Neural progenitor cell (in vitro differentiated cells): ENCODE measurements around the gene NXN. TPM values are rescaled to one million over a fixed set of nuclear protein-coding genes. Genes with fewer than 3 reads are reported as not detected.
A peak's percentile ranks its signal among the peaks of the same experiment; 100 is the strongest.
"Not testable (repeated sequence)": the region's sequence is repeated elsewhere in the genome, so short reads cannot be mapped to it uniquely, and the experiment has no call there.

Experiments
- DNase-seq: peaks from one replicate; pipeline ENCODE4 v3.0.0-alpha.2; 2016; ENCODE audit warnings: low spot score
- H2AFZ ChIP-seq: fragments of 200-600 bp; sonication (generic); replicated peaks from 2 replicates; pipeline ENCODE4 v1.6.1; 2016; ENCODE audit warnings: antibody characterized with exemption
- H3F3A ChIP-seq: fragments of 200-600 bp; sonication (generic); 2 replicates; pipeline ENCODE4 v1.6.1; 2016; ENCODE audit warnings: antibody characterized with exemption, low read depth
- H3K27ac ChIP-seq: fragments of 200-600 bp; sonication (generic); 2 replicates; pipeline ENCODE4 v1.5.1; 2016; ENCODE audit warnings: mild to moderate bottlenecking
- H3K27me3 ChIP-seq: fragments of 200-600 bp; sonication (generic); 2 replicates; pipeline ENCODE4 v1.6.1; 2016; ENCODE audit warnings: mild to moderate bottlenecking, moderate library complexity
- H3K36me3 ChIP-seq: fragments of 200-600 bp; sonication (generic); 2 replicates; pipeline ENCODE4 v1.5.1; 2016
- H3K4me1 ChIP-seq: fragments of 200-600 bp; sonication (generic); 2 replicates; pipeline ENCODE4 v1.6.1; 2016; ENCODE audit warnings: mixed run types
- H3K4me2 ChIP-seq: fragments of 200-600 bp; sonication (generic); 2 replicates; pipeline ENCODE4 v1.6.1; 2016
- H3K4me3 ChIP-seq: fragments of 200-600 bp; sonication (generic); 2 replicates; pipeline ENCODE4 v1.5.1; 2016
- H3K79me2 ChIP-seq: fragments of 200-600 bp; sonication (generic); 2 replicates; pipeline ENCODE4 v1.6.1; 2016; ENCODE audit warnings: low read depth
- H3K9ac ChIP-seq: fragments of 200-600 bp; sonication (generic); 2 replicates; pipeline ENCODE4 v1.6.1; 2016
- H3K9me3 ChIP-seq: fragments of 200-600 bp; sonication (generic); 2 replicates; pipeline ENCODE4 v1.5.1; 2016; ENCODE audit warnings: low read depth
- H4K20me1 ChIP-seq: fragments of 200-600 bp; sonication (generic); 2 replicates; pipeline ENCODE4 v1.6.1; 2016; ENCODE audit warnings: low read depth
- H3K27ac Mint-ChIP-seq: 3 replicates; pipeline ENCODE4 v1.8.0; 2021; ENCODE audit warnings: mixed read lengths
- H3K27me3 Mint-ChIP-seq: 2 replicates; pipeline ENCODE4 v1.8.0; 2022; ENCODE audit warnings: low read depth, mild to moderate bottlenecking, inconsistent platforms, moderate library complexity, mixed read lengths; ENCODE audit not compliant: insufficient read depth
- H3K36me3 Mint-ChIP-seq: 3 replicates; pipeline ENCODE4 v1.8.0; 2021; ENCODE audit warnings: mixed read lengths
- H3K4me1 Mint-ChIP-seq: 3 replicates; pipeline ENCODE4 v1.8.0; 2021; ENCODE audit warnings: mixed read lengths
- H3K4me3 Mint-ChIP-seq: 3 replicates; pipeline ENCODE4 v1.8.0; 2021; ENCODE audit warnings: mild to moderate bottlenecking, moderate library complexity, mixed read lengths
- H3K9me3 Mint-ChIP-seq: 3 replicates; pipeline ENCODE4 v1.8.0; 2020; ENCODE audit warnings: mixed read lengths
- EZH2 ChIP-seq: fragments of 200-600 bp; sonication (generic); IDR thresholded peaks from 2 replicates; pipeline ENCODE4 v1.6.1; 2017; ENCODE audit warnings: antibody characterized with exemption, mild to moderate bottlenecking, moderate library complexity
- EZH2phosphoT487 ChIP-seq: fragments of 200-600 bp; sonication (generic); IDR thresholded peaks from 2 replicates; pipeline ENCODE4 v1.6.1; 2017; ENCODE audit warnings: antibody characterized with exemption
- total RNA-seq: library from RNA; depleted of rRNA; stranded (reverse); fragments of >200 nt; gene quantifications from 2 replicates; pipeline ENCODE4 v1.2.3, GENCODE V29; 2015; ENCODE audit warnings: low replicate concordance
- TF ChIP-seq, protein P1 (sequence below): fragments of 200-600 bp; sonication (generic); IDR thresholded peaks from 2 replicates; pipeline ENCODE4 v1.5.1; 2017; ENCODE audit warnings: antibody characterized with exemption, mild to moderate bottlenecking

NXN gene
- total RNA-seq, 1 donor from 2014 or later = 35.9 TPM

DNA sequence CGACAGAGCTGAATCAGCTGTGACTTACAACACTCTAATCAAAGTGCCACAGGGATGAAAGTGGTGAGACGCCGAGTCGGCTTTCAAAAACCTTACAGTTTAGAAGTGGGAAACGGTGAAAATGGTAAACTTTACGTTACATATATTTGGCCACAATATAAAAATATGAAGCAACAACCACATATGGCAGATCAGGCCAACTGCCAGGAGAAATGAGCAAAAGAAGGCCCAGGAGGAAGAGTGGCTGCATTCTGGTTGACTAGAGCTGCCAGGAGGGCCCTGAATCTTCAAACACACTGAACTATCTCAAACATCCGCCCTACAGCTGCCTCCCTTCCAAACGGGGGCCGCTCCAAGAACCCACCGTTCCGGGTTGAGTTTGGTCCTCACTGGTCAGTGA, 141.1 kb downstream of the NXN start:
- peaks cover 35% of the 10 kb centered on the region for H3K79me2 ChIP-seq
- no peak overlapping the region for H3K4me2 ChIP-seq
- Mint-ChIP-seq H3K27me3 (peaks cover 1% of the 10 kb centered on the region), H3K36me3 (peaks cover 52% of the 10 kb centered on the region), H3K9me3 (peaks cover 48% of the 10 kb centered on the region), H3K27ac (no peak overlapping the region), H3K4me1 (peaks cover 7% of the 10 kb centered on the region), H3K4me3 (no peak overlapping the region)
- DNase-seq = no peak
- H3K4me1 ChIP-seq = no peaks in the 10 kb centered on the region
- H3K36me3 ChIP-seq = no peaks in the 10 kb centered on the region
- no peaks in the 10 kb centered on the region for H3F3A ChIP-seq
- no peak for TF ChIP-seq EZH2phosphoT487
- no peak for TF ChIP-seq EZH2
- TF ChIP-seq, protein P1, sequence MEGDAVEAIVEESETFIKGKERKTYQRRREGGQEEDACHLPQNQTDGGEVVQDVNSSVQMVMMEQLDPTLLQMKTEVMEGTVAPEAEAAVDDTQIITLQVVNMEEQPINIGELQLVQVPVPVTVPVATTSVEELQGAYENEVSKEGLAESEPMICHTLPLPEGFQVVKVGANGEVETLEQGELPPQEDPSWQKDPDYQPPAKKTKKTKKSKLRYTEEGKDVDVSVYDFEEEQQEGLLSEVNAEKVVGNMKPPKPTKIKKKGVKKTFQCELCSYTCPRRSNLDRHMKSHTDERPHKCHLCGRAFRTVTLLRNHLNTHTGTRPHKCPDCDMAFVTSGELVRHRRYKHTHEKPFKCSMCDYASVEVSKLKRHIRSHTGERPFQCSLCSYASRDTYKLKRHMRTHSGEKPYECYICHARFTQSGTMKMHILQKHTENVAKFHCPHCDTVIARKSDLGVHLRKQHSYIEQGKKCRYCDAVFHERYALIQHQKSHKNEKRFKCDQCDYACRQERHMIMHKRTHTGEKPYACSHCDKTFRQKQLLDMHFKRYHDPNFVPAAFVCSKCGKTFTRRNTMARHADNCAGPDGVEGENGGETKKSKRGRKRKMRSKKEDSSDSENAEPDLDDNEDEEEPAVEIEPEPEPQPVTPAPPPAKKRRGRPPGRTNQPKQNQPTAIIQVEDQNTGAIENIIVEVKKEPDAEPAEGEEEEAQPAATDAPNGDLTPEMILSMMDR = no peak
- peaks cover 6% of the 10 kb centered on the region for H4K20me1 ChIP-seq
- no peaks in the 10 kb centered on the region for H3K9me3 ChIP-seq
- H3K27me3 ChIP-seq = no peaks in the 10 kb centered on the region
- H3K27ac ChIP-seq = no peak overlapping the region
- H3K4me3 ChIP-seq = no peak overlapping the region
- H2AFZ ChIP-seq = no peak overlapping the region
- H3K9ac ChIP-seq = no peak overlapping the region

DNA sequence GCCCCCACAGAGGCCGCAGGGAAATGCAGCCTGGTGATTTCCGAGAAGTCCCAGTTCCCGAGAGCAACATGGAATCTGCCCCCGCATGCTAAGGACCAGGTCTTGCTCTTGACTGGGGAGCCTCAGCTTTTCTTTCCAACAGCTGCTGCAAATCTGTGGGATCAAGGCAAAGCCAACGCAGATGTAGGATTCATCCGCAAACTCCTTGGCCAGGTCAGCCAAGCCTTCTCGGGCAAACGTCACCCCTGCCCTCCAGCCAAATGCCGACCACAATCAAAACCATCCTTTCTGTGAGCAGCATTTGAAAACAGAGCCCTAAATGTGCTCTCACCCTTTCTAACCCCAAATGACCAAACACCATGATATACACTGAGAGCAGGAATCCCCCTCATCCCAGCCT, 143.4 kb downstream of the NXN start:
- TF ChIP-seq, protein P1 = no peak
- TF ChIP-seq EZH2phosphoT487 = no peak
- TF ChIP-seq EZH2 = no peak
- Mint-ChIP-seq H3K9me3 (peaks cover 44% of the 10 kb centered on the region), H3K4me1 (peaks cover 2% of the 10 kb centered on the region), H3K27ac (no peak overlapping the region), H3K36me3 (peaks cover 40% of the 10 kb centered on the region), H3K27me3 (no peaks in the 10 kb centered on the region), H3K4me3 (no peak overlapping the region)
- Histone ChIP-seq H2AFZ (no peak overlapping the region), H3K36me3 (no peaks in the 10 kb centered on the region), H3K9ac (no peak overlapping the region), H3K4me3 (no peak overlapping the region), H3K9me3 (no peaks in the 10 kb centered on the region), H3K4me2 (no peak overlapping the region), H3F3A (no peaks in the 10 kb centered on the region), H3K79me2 (peaks cover 26% of the 10 kb centered on the region), H4K20me1 (no peaks in the 10 kb centered on the region), H3K27me3 (no peaks in the 10 kb centered on the region), H3K27ac (no peak overlapping the region), H3K4me1 (no peaks in the 10 kb centered on the region)
- DNase-seq = no peak

DNA sequence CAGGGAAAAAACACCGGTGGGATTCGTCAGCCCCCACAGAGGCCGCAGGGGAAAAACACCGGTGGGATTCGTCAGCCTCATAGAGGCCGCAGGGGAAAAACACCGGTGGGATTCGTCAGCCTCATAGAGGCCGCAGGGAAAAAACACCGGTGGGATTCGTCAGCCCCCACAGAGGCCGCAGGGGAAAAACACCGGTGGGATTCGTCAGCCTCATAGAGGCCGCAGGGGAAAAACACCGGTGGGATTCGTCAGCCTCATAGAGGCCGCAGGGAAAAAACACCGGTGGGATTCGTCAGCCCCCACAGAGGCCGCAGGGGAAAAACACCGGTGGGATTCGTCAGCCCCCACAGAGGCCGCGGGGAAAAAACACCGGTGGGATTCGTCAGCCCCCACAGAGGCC, 143.9 kb downstream of the NXN start:
- H3K27ac Mint-ChIP-seq, H3K4me2 ChIP-seq, H3K27ac ChIP-seq: not testable (repeated sequence)

DNA sequence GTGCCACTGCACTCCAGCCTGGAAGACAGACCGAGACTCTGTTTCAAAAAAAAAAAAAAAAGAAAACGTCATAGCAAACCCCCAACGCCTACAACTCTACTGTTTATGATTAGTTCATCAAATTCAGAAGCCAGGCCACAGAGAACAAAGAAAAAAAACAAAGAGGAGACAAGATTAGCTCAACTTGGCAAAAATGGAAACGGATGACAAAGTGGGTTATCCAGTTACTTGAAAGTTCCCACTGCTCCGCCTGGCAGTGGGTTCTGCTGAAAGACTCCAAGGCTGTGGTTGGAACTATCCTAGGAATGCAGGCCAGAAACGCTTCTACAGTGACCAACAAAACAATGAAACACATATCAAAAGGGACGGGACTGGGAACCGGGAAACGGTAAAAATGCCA, 144.3 kb downstream of the NXN start:
- no peak overlapping the region for H3K27ac ChIP-seq
- no peaks in the 10 kb centered on the region for H3K4me1 ChIP-seq
- H4K20me1 ChIP-seq = no peaks in the 10 kb centered on the region
- DNase-seq = peak; percentile 46
- H3K4me3 ChIP-seq = no peak overlapping the region
- peaks cover 33% of the 10 kb centered on the region for H3K36me3 Mint-ChIP-seq
- H3F3A ChIP-seq = no peaks in the 10 kb centered on the region
- no peaks in the 10 kb centered on the region for H3K36me3 ChIP-seq
- TF ChIP-seq EZH2 (no peak), EZH2phosphoT487 (no peak)
- TF ChIP-seq, protein P1 = no peak
- H3K4me1 Mint-ChIP-seq = peaks cover 2% of the 10 kb centered on the region
- H3K79me2 ChIP-seq = peaks cover 26% of the 10 kb centered on the region
- no peak overlapping the region for H3K9ac ChIP-seq
- H3K27ac Mint-ChIP-seq = peak overlapping the region; percentile 26
- no peaks in the 10 kb centered on the region for H3K27me3 ChIP-seq
- no peaks in the 10 kb centered on the region for H3K27me3 Mint-ChIP-seq
- H2AFZ ChIP-seq = no peak overlapping the region
- peaks cover 35% of the 10 kb centered on the region for H3K9me3 Mint-ChIP-seq
- no peaks in the 10 kb centered on the region for H3K9me3 ChIP-seq
- H3K4me3 Mint-ChIP-seq = no peak overlapping the region
- no peak overlapping the region for H3K4me2 ChIP-seq

More for the DNA sequence above, 143.9 kb downstream of the NXN start:
- peaks cover 36% of the 10 kb centered on the region for H3K36me3 Mint-ChIP-seq
- not testable (repeated sequence) for H3K4me3 Mint-ChIP-seq, H3K4me1 ChIP-seq, H3K27me3 Mint-ChIP-seq, H3K9ac ChIP-seq, H3F3A ChIP-seq, H4K20me1 ChIP-seq, H3K4me1 Mint-ChIP-seq, DNase-seq, H3K9me3 ChIP-seq, H2AFZ ChIP-seq, H3K36me3 ChIP-seq, H3K27me3 ChIP-seq, H3K4me3 ChIP-seq
- H3K79me2 ChIP-seq = peaks cover 26% of the 10 kb centered on the region
- peaks cover 39% of the 10 kb centered on the region for H3K9me3 Mint-ChIP-seq
